ENCODE data around the gene CDCP1. TPM values are rescaled to one million over a fixed set of nuclear protein-coding genes. Genes with fewer than 3 reads are reported as not detected.

Gene CDCP1
- total and polyA plus RNA-seq, 7 donors: 0.01 to 1.4 (median 0.27) TPM

- Histone ChIP-seq H3K4me1 (peaks cover 13% of the 10 kb centered on the region), H3K27me3 (ENCODE audit: insufficient read depth in 3 of 3, low read length in 2 of 3) (no peaks in the 10 kb centered on the region), H3K27ac (no peak overlapping the region), H3K9me3 (no peaks in the 10 kb centered on the region), H3K4me3 (no peak overlapping the region), H3K36me3 (ENCODE audit: insufficient read depth in 1 of 2, low read depth in 1 of 2) (no peaks in the 10 kb centered on the region)
- ATAC-seq (no peak), DNase-seq (no peak)
- 74 to 81% (median 77%) methylated on average over 2 of the region's 2 CpGs for WGBS, 3 donors
- no peak for TF ChIP-seq CTCF (IDR thresholded peaks at IDR 0.05)
- intact Hi-C loops (cut with DNase I): loop anchor here (10.0 kb wide), 2 partner anchors 361 to 621 kb away; no protein-coding TSS in a partner anchor
Observed at GRCh38 chr3:45043728-45044299, 102.4 kb downstream of the CDCP1 start.

GRCh38 chr3:45042162-45042561 is 104.0 kb downstream of the CDCP1 start:
- Histone ChIP-seq H3K36me3 (ENCODE audit: insufficient read depth in 1 of 2, low read depth in 1 of 2) (no peaks in the 10 kb centered on the region), H3K4me3 (no peak overlapping the region), H3K9me3 (no peaks in the 10 kb centered on the region), H3K27ac (no peak overlapping the region), H3K27me3 (ENCODE audit: insufficient read depth in 3 of 3, low read length in 2 of 3) (no peaks in the 10 kb centered on the region), H3K4me1 (peaks cover 13% of the 10 kb centered on the region)
- ATAC-seq (no peak), DNase-seq (no peak)
- no peak for TF ChIP-seq CTCF (IDR thresholded peaks at IDR 0.05)
- intact Hi-C loops (cut with DNase I): loop anchor here (10.0 kb wide), 2 partner anchors 363 to 623 kb away; no protein-coding TSS in a partner anchor
- 83 to 91% (median 86%) methylated on average over 3 of the region's 3 CpGs for WGBS, 3 donors

DNA sequence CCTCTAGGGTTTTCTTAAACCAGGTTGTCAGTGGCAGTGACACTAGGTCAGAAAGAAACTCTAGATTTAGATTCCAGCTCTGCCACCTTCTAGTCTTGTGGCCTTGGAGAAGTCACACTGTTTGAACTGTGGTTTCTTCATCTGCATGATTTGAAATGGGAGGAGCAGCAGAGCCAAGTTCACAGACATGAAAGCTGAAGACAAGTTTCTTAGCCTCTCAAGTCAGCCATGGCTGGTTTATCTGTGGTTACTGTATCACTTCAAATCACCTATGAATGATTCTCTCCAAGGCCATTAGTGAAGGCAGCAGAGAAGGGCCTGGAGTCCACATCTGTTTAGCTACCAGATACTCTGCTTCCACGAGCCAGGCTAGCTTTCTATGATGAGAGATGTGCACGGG is 104.5 kb downstream of the CDCP1 start:
- no peak for TF ChIP-seq CTCF (IDR thresholded peaks at IDR 0.05)
- no peak overlapping the region for H3K27ac ChIP-seq

DNA sequence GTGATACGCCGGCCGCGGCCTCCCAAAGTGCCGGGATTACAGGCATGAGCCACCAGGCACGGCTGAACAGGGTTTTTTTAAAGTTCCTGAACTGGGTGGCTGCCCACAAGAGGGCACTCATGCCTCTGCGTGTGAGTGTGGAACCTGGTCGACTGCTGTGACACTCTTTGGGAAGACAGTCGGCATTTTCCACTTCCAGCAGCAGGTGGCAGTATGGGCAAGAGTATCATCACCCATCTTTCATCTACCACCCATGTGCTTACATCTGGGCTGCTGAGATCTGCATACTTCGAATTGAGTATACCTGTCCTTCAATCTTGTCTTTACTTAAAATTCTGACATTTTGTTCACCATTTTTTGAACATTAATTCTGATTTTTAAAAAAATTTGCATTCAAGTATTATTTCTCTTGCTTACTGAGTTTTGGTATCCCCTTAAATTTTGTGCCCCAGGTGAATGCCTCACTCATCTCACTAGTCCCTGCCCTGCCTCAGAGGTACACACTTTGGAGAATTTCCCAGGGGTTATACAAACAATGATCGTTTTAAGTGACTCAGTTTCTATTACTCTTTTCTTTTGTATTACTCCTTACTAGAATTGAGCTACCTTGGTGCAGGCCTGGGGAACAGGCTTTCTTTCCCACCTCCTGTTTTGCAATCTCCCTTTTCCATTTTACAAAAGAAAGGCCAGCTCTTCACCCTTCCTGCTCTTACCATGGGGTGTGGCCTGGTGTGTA is 108.3 kb downstream of the CDCP1 start:
- DNase-seq: peak; percentile 90 to 94
- Histone ChIP-seq H3K9me3 (no peaks in the 10 kb centered on the region), H3K27ac (no peak overlapping the region), H3K4me1 (peaks cover 13% of the 10 kb centered on the region), H3K36me3 (ENCODE audit: insufficient read depth in 1 of 2, low read depth in 1 of 2) (no peaks in the 10 kb centered on the region), H3K27me3 (ENCODE audit: insufficient read depth in 3 of 3, low read length in 2 of 3) (no peaks in the 10 kb centered on the region), H3K4me3 (no peak overlapping the region)
- peak; percentile 90 for TF ChIP-seq CTCF (IDR thresholded peaks at IDR 0.05)
- intact Hi-C loops (cut with DNase I): loop anchor here (1.0 to 10.0 kb wide), 3 partner anchors 173 to 460 kb away; no protein-coding TSS in a partner anchor
- ATAC-seq: peak; percentile 90 to 94 (median 92)
- 4 to 8% (median 6%) methylated on average over 11 of the region's 11 CpGs for WGBS, 3 donors

More for the DNA sequence above, 104.5 kb downstream of the CDCP1 start:
- intact Hi-C loops (cut with DNase I): loop anchor here (1.0 to 10.0 kb wide), 3 partner anchors 169 to 623 kb away; no protein-coding TSS in a partner anchor
- ATAC-seq (no peak), DNase-seq (no peak)
- peaks cover 13% of the 10 kb centered on the region for H3K4me1 ChIP-seq
- H3K9me3 ChIP-seq: no peaks in the 10 kb centered on the region
- H3K27me3 ChIP-seq (ENCODE audit: insufficient read depth in 3 of 3, low read length in 2 of 3): no peaks in the 10 kb centered on the region
- H3K36me3 ChIP-seq (ENCODE audit: insufficient read depth in 1 of 2, low read depth in 1 of 2): no peaks in the 10 kb centered on the region
- 66 to 79% (median 75%) methylated on average over 2 of the region's 2 CpGs for WGBS, 3 donors
- no peak overlapping the region for H3K4me3 ChIP-seq

All from psoas muscle (tissue), 8 donors.